ENCODE results near the gene GMPPB. TPM values are rescaled to one million over a fixed set of nuclear protein-coding genes. Genes with fewer than 3 reads are reported as not detected.

Gene GMPPB
- total RNA-seq, 4 donors from 2014 or later: 28.5 to 85.6 (median 57.7) TPM

DNA sequence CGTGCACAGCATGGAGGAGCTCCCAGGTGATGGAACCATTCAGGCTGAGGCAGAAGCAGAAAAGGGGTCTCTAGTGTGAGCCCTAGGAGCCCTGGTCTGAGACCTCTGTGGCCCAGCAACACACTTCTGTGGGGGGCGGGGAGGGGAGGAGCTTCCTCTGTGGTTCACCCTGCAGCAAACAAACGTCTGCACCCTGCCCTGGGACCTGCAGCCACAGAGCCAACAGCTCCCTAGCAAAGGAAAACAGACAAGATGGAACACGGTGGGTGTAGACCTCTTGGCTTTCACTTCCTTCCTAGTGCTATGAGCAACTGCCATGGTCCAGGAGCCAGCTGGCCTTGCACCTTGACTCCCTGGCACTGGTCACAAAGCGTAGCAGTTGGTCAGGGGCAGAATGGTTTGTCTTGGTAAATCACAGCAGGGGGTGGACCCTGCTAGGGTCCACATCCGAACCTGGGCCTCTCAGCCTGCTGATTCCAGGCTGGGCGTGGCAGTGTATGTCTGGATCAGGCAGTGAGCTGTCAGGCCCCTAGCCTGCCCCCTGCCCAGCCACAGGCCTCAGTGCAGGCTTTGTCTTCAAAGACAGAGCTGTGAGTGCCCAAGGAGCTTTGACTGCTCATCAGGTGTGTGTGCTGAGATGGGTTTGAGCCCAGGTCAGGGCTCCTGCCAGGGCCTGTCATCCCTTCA is 11.0 kb downstream of the GMPPB start:
- intact Hi-C loops (cut with DNase I): no loop called here
- TF ChIP-seq, protein P1, sequence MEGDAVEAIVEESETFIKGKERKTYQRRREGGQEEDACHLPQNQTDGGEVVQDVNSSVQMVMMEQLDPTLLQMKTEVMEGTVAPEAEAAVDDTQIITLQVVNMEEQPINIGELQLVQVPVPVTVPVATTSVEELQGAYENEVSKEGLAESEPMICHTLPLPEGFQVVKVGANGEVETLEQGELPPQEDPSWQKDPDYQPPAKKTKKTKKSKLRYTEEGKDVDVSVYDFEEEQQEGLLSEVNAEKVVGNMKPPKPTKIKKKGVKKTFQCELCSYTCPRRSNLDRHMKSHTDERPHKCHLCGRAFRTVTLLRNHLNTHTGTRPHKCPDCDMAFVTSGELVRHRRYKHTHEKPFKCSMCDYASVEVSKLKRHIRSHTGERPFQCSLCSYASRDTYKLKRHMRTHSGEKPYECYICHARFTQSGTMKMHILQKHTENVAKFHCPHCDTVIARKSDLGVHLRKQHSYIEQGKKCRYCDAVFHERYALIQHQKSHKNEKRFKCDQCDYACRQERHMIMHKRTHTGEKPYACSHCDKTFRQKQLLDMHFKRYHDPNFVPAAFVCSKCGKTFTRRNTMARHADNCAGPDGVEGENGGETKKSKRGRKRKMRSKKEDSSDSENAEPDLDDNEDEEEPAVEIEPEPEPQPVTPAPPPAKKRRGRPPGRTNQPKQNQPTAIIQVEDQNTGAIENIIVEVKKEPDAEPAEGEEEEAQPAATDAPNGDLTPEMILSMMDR (IDR thresholded peaks at IDR 0.05): no peak
- no peak for TF ChIP-seq POLR2A (IDR thresholded peaks at IDR 0.05)
- H3K36me3 ChIP-seq: peaks cover 0 to 7% of the 10 kb centered on the region in 2 donors
- WGBS, 2 donors: 66 to 80% methylated on average over 4 to 5 of the region's 7 CpGs
- H3K9me3 ChIP-seq: no peaks in the 10 kb centered on the region
- H3K4me1 ChIP-seq: no peaks in the 10 kb centered on the region
- no peak for DNase-seq
- no peaks in the 10 kb centered on the region for H3K27me3 ChIP-seq
- H3K4me3 ChIP-seq (replicated peaks in 1 of 3): no peak overlapping the region
- no peak overlapping the region for H3K27ac ChIP-seq

DNA sequence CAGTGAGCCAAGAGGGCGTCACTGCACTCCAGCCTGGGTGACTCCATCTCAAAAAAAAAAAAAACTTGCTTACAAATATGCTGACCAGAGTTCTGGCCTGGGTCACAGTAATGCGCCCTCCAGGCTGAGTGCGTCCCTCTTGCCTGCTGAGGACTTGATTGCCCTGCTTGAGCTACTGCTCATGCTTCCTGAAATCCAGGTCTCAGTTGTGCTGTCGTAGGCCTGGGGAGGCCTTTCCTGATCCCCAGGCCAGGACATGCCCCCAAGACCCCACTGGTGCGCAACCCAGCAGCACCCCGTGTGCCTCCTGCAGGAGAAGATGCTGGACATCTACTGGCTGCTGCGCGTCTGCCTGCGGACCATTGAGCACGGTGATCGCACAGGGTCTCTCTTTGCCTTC is 11.6 kb downstream of the GMPPB start:
- no peaks in the 10 kb centered on the region for H3K27me3 ChIP-seq
- H3K36me3 ChIP-seq: peaks cover 0 to 7% of the 10 kb centered on the region in 2 donors
- TF ChIP-seq POLR2A (IDR thresholded peaks at IDR 0.05): no peak
- TF ChIP-seq, protein P1 (IDR thresholded peaks at IDR 0.05): no peak
- no peak for DNase-seq
- 92 to 95% methylated on average over 10 to 11 of the region's 11 CpGs for WGBS, 2 donors
- H3K4me3 ChIP-seq (replicated peaks in 1 of 3): no peak overlapping the region
- H3K4me1 ChIP-seq: no peaks in the 10 kb centered on the region
- intact Hi-C loops (cut with DNase I): no loop called here
- no peaks in the 10 kb centered on the region for H3K9me3 ChIP-seq
- no peak overlapping the region for H3K27ac ChIP-seq

DNA sequence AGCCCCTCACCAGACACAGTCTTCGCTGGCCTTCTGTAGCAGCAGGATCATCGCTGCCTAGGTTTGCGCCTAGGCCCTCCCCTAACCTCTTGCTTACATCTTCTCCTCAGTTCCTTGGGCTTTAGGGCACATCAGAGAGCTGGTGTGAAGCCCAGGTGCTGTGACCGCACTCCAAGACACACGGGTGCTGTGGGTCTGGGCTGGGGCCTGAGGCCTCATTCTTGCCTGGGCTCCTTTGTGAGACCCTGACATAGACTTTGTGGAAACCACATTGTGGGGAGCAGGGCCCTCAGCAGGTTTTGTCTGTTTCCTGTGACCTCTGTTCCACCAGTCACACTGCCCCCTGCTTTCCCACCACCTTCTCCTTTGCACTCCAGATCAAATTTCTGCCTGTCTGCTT is 12.3 kb downstream of the GMPPB start:
- intact Hi-C loops (cut with DNase I): no loop called here
- H3K4me3 ChIP-seq (replicated peaks in 1 of 3): no peak overlapping the region
- H3K36me3 ChIP-seq: peaks cover 0 to 7% of the 10 kb centered on the region in 2 donors
- H3K9me3 ChIP-seq: no peaks in the 10 kb centered on the region
- no peak for DNase-seq
- H3K27ac ChIP-seq: no peak overlapping the region
- 89 to 96% methylated on average over 5 of the region's 5 CpGs for WGBS, 2 donors
- TF ChIP-seq, protein P1 (IDR thresholded peaks at IDR 0.05): no peak
- no peak for TF ChIP-seq POLR2A (IDR thresholded peaks at IDR 0.05)
- no peaks in the 10 kb centered on the region for H3K4me1 ChIP-seq
- H3K27me3 ChIP-seq: no peaks in the 10 kb centered on the region

DNA sequence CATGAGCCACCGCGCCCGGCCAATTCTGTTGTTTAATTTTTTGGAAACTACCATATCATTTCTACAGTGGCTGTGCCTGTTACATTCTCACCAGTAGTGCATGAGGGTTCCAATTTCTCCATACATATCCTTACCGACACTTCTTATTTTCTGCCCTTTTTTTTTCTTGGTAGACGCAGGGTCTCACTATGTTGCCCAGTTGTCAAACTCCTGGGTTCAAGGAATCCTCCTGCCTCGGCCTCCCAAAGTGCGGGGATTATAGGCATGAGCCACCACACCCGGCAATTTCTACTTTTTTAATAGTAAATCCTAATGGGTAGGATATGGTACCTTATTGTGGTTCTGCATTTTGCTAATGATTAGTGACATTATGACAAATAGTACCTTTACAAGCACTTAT is 13.9 kb downstream of the GMPPB start:
- no peak for DNase-seq
- H3K4me3 ChIP-seq (replicated peaks in 1 of 3): no peak overlapping the region
- 97% methylated on average over 8 of the region's 8 CpGs for WGBS, 2 donors
- no peaks in the 10 kb centered on the region for H3K4me1 ChIP-seq
- no peaks in the 10 kb centered on the region for H3K9me3 ChIP-seq
- intact Hi-C loops (cut with DNase I): loop anchor here (5.0 to 10.0 kb wide), 2 partner anchors 132 to 195 kb away; partner anchors contain the start of gene MST1R
- TF ChIP-seq POLR2A (IDR thresholded peaks at IDR 0.05): no peak
- TF ChIP-seq, protein P1 (IDR thresholded peaks at IDR 0.05): no peak
- H3K27me3 ChIP-seq: no peaks in the 10 kb centered on the region
- H3K36me3 ChIP-seq: peaks cover 10% of the 10 kb centered on the region in 2 donors
- no peak overlapping the region for H3K27ac ChIP-seq

DNA sequence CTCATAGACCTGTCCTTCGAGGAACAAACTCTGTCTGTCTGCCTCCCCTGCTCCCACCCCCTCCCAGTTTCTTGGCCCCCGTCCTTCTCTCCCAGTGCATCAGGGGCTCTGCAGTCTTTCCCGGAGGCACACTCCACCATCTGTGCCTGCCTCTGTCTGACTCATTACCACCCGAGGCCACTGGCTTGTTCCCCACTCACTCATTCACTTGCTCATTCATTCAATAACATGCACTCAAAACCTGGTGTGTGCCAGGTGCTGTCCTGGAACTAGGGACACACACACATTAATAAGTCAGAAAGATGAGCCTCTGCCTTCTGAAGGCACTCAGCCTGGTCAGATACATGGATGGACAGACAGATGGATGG is 16.7 kb downstream of the GMPPB start:
- no peaks in the 10 kb centered on the region for H3K4me1 ChIP-seq
- H3K27me3 ChIP-seq: no peaks in the 10 kb centered on the region
- H3K4me3 ChIP-seq (replicated peaks in 1 of 3): no peak overlapping the region
- intact Hi-C loops (cut with DNase I): loop anchor here (5.0 to 10.0 kb wide), 2 partner anchors 135 to 198 kb away; partner anchors contain the start of gene MST1R
- no peak for DNase-seq
- 77 to 91% methylated on average over 4 of the region's 4 CpGs for WGBS, 2 donors
- H3K36me3 ChIP-seq: peaks cover 12 to 18% of the 10 kb centered on the region in 2 donors
- H3K9me3 ChIP-seq: no peaks in the 10 kb centered on the region
- no peak for TF ChIP-seq POLR2A (IDR thresholded peaks at IDR 0.05)
- no peak overlapping the region for H3K27ac ChIP-seq

Data from thyroid gland (tissue), 4 donors.